RWPE1 (cell line): ENCODE measurements around the gene MAP7D2.

Experiments used
- CTCF ChIA-PET: fragments of 350-600 bp; sonication (Branson Sonifier 250); formaldehyde crosslinking; extraction: SDS; loops from one replicate; lab custom pipeline; 2021; lab: Yijun Ruan, JAX
- POLR2A ChIA-PET: fragments of 400-600 bp; formaldehyde crosslinking; extraction: SDS; loops from one replicate; lab custom pipeline; 2020; ENCODE audit warnings: antibody characterized with exemption; ENCODE audit not compliant: low non-redundant PET; lab: Yijun Ruan, JAX
- DNase-seq: peaks from one replicate; pipeline ENCODE4 v3.0.0; 2012; ENCODE audit warnings: low spot score
- H3K27ac ChIP-seq: fragments of 450-650 bp; 2 replicates; pipeline ENCODE4 v1.5.1; 2017
- TF ChIP-seq, protein P1 (sequence below): fragments of 450-650 bp; conservative IDR thresholded peaks from 2 replicates; pipeline ENCODE4 v1.5.1; 2017; ENCODE audit warnings: low read depth, mild to moderate bottlenecking

MAP7D2 gene

DNA sequence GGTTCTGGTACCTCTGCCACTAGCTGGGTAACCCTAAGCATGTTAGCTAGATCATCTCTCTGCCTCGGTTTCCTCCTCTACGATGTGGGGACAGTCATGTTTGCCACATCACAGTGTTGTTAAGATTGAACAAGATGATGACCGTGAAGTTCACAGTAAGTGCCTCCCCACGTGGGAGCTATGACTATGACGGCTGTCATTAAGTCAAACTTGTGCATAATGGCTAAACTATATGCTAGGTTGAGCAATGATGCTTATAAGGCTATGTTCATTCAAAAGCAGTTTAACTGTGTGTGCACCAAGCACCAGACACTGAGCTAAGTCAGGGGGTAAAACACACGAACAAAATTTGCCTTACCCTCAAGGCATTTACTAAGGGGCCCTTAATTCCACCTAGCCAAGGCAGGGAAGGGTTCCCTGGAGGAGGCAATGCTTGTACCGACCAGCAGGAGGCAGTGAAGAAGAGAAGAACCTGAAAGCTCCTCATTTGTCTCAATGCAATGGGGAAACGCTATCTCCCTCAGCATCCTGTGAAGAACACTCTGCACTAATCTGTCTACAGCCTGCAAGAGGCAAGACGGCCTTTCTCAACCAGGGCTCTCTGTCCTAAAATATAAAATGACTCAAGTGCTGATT, 52.9 kb downstream of the MAP7D2 start:
- no peak for DNase-seq
- CTCF ChIA-PET: interaction anchor here (0.5 to 0.7 kb wide), 2 partner anchors 56 to 85 kb away, joined by 3 to 4 read pairs; no protein-coding TSS in a partner anchor
- POLR2A ChIA-PET: no interaction called here
- no peak overlapping the region for H3K27ac ChIP-seq
- TF ChIP-seq, protein P1, sequence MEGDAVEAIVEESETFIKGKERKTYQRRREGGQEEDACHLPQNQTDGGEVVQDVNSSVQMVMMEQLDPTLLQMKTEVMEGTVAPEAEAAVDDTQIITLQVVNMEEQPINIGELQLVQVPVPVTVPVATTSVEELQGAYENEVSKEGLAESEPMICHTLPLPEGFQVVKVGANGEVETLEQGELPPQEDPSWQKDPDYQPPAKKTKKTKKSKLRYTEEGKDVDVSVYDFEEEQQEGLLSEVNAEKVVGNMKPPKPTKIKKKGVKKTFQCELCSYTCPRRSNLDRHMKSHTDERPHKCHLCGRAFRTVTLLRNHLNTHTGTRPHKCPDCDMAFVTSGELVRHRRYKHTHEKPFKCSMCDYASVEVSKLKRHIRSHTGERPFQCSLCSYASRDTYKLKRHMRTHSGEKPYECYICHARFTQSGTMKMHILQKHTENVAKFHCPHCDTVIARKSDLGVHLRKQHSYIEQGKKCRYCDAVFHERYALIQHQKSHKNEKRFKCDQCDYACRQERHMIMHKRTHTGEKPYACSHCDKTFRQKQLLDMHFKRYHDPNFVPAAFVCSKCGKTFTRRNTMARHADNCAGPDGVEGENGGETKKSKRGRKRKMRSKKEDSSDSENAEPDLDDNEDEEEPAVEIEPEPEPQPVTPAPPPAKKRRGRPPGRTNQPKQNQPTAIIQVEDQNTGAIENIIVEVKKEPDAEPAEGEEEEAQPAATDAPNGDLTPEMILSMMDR: no peak

DNA sequence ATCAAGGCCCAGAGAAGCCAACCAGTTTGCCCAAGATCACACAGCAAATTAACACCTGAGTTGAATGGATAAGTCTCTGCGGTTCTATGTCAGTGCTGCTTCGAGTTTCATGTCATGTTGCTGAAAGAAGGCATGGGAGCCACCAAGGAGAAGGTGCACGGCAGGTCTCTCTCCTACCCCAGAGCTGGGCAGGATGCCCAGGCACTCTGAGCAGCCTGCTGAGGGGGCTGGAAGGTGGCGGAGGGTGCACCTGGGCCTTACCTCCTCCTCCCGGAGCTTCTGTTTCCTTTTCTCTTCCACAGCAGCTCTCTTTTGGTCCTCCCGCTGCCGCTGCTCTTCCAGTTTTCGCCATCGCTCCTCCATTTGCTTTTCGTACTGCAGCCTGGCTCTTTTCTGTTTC, 53.6 kb downstream of the MAP7D2 start:
- ChIA-PET POLR2A (no interaction called here), CTCF (no interaction called here)
- TF ChIP-seq, protein P1: no peak
- DNase-seq: no peak
- no peak overlapping the region for H3K27ac ChIP-seq

DNA sequence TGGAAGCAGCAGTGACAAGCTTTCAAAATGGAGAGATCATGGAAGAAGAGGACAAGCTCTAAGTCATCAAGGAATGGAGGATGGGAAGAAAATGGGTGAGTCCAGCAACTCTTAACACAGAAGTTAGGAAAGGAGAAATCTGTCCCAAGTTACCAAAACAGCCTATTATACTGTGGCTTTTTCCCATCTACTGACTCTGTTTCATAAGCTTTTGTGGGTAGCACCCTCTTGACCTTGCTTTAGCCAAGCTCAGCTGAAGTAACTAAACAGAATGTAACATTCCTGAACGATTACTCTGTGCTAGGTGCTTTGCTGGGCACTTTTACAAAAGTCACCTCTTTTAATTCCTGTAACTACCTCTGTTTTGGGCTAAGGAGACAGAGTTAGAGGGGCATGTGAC, 54.9 kb downstream of the MAP7D2 start:
- TF ChIP-seq, protein P1: no peak
- no peak overlapping the region for H3K27ac ChIP-seq
- POLR2A ChIA-PET: no interaction called here
- CTCF ChIA-PET: interaction anchor here (0.6 to 0.7 kb wide), 2 partner anchors 276 to 1688 kb away, joined by 4 read pairs; no protein-coding TSS in a partner anchor
- no peak for DNase-seq

DNA sequence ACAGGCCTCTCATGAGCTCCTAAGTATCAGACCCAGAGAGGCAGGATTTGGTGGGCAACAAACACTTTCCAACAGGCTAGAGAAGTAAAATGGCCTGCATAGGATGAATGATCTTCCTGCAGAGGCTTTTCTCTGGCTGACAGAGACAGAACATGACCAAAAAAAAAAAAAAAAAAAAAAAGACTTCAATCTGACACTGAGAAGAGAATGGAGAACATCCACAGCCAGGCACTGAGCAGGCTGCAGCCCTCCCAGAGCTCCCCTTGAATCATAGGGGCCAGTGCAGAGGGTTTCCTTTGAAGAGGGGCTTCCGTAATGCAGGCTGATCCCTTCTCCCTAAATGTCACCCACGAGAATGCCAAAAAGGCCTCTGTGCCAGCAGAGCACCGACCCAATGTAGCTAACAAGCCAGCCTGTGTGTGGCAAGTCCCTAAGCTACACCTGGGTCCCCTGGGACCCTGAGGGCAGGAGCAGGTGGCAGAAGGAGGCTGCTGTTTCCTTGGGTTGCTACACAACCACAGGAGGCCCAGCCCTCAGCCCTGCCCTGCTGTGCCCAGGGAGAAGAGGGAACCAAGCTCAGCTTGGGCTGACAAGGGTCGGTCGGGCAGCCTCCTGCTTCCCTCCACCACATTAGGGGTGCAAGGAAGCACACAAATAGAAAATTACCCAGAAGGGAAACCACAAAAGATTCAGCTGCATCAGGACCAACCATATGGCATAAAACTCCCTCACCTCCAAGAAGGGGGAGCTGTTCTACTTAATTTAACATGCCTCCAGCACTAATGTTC, 55.6 kb downstream of the MAP7D2 start:
- POLR2A ChIA-PET: no interaction called here
- H3K27ac ChIP-seq: no peak overlapping the region
- no peak for DNase-seq
- TF ChIP-seq, protein P1: no peak
- CTCF ChIA-PET: no interaction called here

DNA sequence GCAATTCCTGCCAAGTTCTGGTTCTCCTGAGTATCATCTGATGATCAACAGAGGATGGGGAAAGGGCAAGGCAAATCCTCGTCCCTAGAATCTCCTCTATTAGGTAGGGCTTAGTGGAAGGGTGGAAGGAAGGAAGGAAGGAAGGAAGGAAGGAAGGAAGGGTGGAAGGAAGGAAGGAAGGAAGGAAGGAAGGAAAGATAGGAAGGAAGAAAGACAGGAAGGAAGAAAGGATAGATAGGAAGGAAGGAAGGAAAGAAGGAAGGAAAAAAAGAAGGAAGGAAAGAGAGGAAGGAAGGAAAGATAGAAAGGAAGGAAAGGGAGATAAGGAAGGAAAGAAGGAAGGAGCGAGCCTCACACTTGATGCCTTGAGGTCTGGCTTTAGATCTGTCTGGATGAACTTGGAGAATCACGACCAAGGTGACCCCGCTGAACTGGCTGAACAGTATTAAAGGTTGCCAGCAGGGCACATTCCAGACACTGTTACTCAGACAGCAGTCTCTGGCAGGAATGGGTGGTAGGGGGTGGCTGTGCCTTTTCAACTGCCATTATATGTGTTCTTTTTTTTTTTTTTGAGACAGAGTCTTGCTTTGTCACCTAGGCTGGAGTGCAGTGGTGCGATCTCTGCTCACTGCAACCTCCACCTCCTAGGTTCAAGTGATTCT, 57.1 kb downstream of the MAP7D2 start:
- CTCF ChIA-PET: no interaction called here
- POLR2A ChIA-PET: no interaction called here
- TF ChIP-seq, protein P1: no peak
- peak; percentile 8 for DNase-seq
- H3K27ac ChIP-seq: no peak overlapping the region

DNA sequence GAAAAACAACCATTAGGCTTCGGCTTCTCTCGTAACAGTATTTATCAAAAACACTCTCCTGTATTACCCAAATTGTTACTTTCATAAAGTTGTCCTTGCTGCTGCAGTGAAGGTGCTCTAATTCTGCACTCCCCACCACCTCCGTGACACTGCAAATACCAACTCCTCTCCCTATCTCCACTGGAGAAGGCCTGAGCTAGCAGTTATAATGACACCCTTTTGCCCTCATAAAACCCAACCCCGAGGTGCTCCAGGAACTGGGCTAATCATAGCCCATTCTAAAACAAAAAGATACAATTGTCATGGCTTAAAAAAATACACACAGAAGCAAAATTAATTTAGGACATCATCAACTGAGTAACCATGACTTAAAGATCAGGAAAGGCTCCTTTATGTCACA, 59.2 kb downstream of the MAP7D2 start:
- ChIA-PET POLR2A (no interaction called here), CTCF (no interaction called here)
- TF ChIP-seq, protein P1: no peak
- no peak overlapping the region for H3K27ac ChIP-seq
- no peak for DNase-seq
